HCT116 (cell line): Measurements from ENCODE around the gene ATRIP. TPM values are rescaled to one million over a fixed set of nuclear protein-coding genes. Genes with fewer than 3 reads are reported as not detected.
A peak's percentile ranks its signal among the peaks of the same experiment; 100 is the strongest.

ENCODE experiments used
- ATAC-seq: fragments of 200-7000 bp; cut with Tn5 transposase; 2 replicates; pipeline ENCODE4 v1.9.1; 2020; ENCODE audit warnings: mild to moderate bottlenecking, moderate library complexity
- BruUV-seq: library from RNA; stranded (reverse); fragments of 400-500 nt; replicated peaks from 2 replicates; lab custom pipeline; 2021; lab: Mats Ljungman, UMichigan
- CTCF ChIA-PET: fragments of 300-600 bp; sonication (Branson Sonifier 250); formaldehyde crosslinking; loops from one replicate; lab custom pipeline; 2021; ENCODE audit warnings: antibody characterized with exemption; lab: Charles Lee
- POLR2A ChIA-PET: fragments of 300-600, 350-600 bp; sonication (Branson Sonifier 250); formaldehyde crosslinking; loops from one replicate; lab custom pipeline; 2021; ENCODE audit warnings: antibody characterized with exemption; lab: Charles Lee
- RAD21 ChIA-PET, 2 experiments: fragments of 300-600 bp; sonication (Branson Sonifier 250); formaldehyde crosslinking; loops; one replicate each; lab custom pipeline; 2023; ENCODE audit warnings: low total read pairs in 2 of 2; ENCODE audit not compliant: uncharacterized antibody in 2 of 2, unreplicated experiment in 2 of 2, low non-redundant PET in 1 of 2; lab: Charles Lee
- DNase-seq: peaks from one replicate; pipeline ENCODE4 v3.0.0-alpha.2; 2010; ENCODE audit warnings: low read depth, low spot score
- H2AFZ ChIP-seq: fragments of 200-600 bp; shearing (Covaris generic), sonication (generic); 2 replicates; pipeline ENCODE4 v1.6.1; 2017; ENCODE audit warnings: low read depth, mixed run types, mixed read lengths, antibody characterized with exemption, low read length; ENCODE audit not compliant: poor library complexity, severe bottlenecking
- H3K27ac ChIP-seq: 2 replicates; pipeline ENCODE4 v1.5.1; 2012; ENCODE audit warnings: low read depth, low read length
- H3K27me3 ChIP-seq: fragments of 200-600 bp; sonication (generic); 2 replicates; pipeline ENCODE4 v1.6.1; 2016; ENCODE audit warnings: mixed run types, low read length, mixed read lengths; ENCODE audit not compliant: insufficient read depth
- H3K36me3 ChIP-seq, 2 experiments: fragments of 200-500 bp in 1 of 2; fragments of 200-600 bp in 1 of 2; sonication (Bioruptor generic) in 1 of 2; sonication (generic) in 1 of 2; 2 replicates each; pipeline versions ENCODE4 v1.5.1 to v1.6.1; 2014 to 2016; ENCODE audit warnings: low read length in 2 of 2, inconsistent platforms in 1 of 2, mixed read lengths in 1 of 2, mixed run types in 1 of 2; ENCODE audit not compliant: insufficient read depth in 2 of 2, control insufficient read depth in 1 of 2
- H3K4me1 ChIP-seq, 2 experiments: fragments of 200-600 bp in 1 of 2; sonication (generic) in 1 of 2; 2 replicates each; pipeline versions ENCODE4 v1.5.1 to v1.6.1; 2012 to 2017; ENCODE audit warnings: low read length in 2 of 2, inconsistent platforms in 1 of 2, mild to moderate bottlenecking in 1 of 2, mixed read lengths in 1 of 2, mixed run types in 1 of 2, moderate library complexity in 1 of 2; ENCODE audit not compliant: insufficient read depth in 2 of 2, control insufficient read depth in 1 of 2
- H3K4me2 ChIP-seq: fragments of 200-600 bp; sonication (generic); 2 replicates; pipeline ENCODE4 v1.6.1; 2017; ENCODE audit warnings: mixed run types, low read length, mixed read lengths
- H3K4me3 ChIP-seq, 2 experiments: fragments of 200-600 bp in 1 of 2; sonication (generic) in 1 of 2; replicated peaks in 1 of 2; 2 replicates each; pipeline ENCODE4 v1.5.1; 2011 to 2016; ENCODE audit warnings: low read length in 2 of 2, control low read depth in 1 of 2, low read depth in 1 of 2, mild to moderate bottlenecking in 1 of 2, mixed read lengths in 1 of 2, mixed run types in 1 of 2
- H3K79me2 ChIP-seq: fragments of 200-600 bp; sonication (generic); 2 replicates; pipeline ENCODE4 v1.6.1; 2017; ENCODE audit warnings: mild to moderate bottlenecking, mixed run types, low read length, moderate library complexity, mixed read lengths; ENCODE audit not compliant: insufficient read depth
- H3K9ac ChIP-seq: fragments of 200-600 bp; sonication (generic); 2 replicates; pipeline ENCODE4 v1.6.1; 2016; ENCODE audit warnings: low read length, mixed read lengths
- H3K9me2 ChIP-seq: fragments of 200-600 bp; sonication (generic), shearing (Covaris generic); 2 replicates; pipeline ENCODE4 v1.6.1; 2017; ENCODE audit warnings: mixed run types, mild to moderate bottlenecking, moderate library complexity; ENCODE audit not compliant: insufficient read depth
- H3K9me3 ChIP-seq, 2 experiments: fragments of 200-500 bp in 1 of 2; fragments of 200-600 bp in 1 of 2; sonication (Bioruptor generic) in 1 of 2; sonication (generic) in 1 of 2; 2 replicates each; pipeline ENCODE4 v1.6.1; 2014 to 2017; ENCODE audit warnings: low read length in 2 of 2, mixed read lengths in 2 of 2, inconsistent platforms in 1 of 2, low read depth in 1 of 2, mild to moderate bottlenecking in 1 of 2, mixed run types in 1 of 2, moderate library complexity in 1 of 2; ENCODE audit not compliant: control insufficient read depth in 1 of 2, insufficient read depth in 1 of 2
- H4K20me1 ChIP-seq: fragments of 200-600 bp; sonication (generic), shearing (Covaris generic); 2 replicates; pipeline ENCODE4 v1.6.1; 2017; ENCODE audit warnings: mixed run types, mild to moderate bottlenecking, moderate library complexity; ENCODE audit not compliant: insufficient read depth
- CBX3 ChIP-seq: IDR thresholded peaks from 2 replicates; pipeline ENCODE4 v1.6.1; 2012; ENCODE audit warnings: low read depth
- CEBPB ChIP-seq: IDR thresholded peaks from 2 replicates; pipeline ENCODE4 v1.6.1; 2012; ENCODE audit warnings: low read depth
- EZH2 ChIP-seq: fragments of 200-600 bp; sonication (generic); IDR thresholded peaks from 2 replicates; pipeline ENCODE4 v1.6.1; 2017; ENCODE audit warnings: antibody characterized with exemption, mixed run types
- POLR2AphosphoS5 ChIP-seq: IDR thresholded peaks from 2 replicates; pipeline ENCODE4 v1.6.1; 2011; ENCODE audit warnings: mild to moderate bottlenecking, low read depth, low read length, moderate library complexity
- REST ChIP-seq: IDR thresholded peaks from 2 replicates; pipeline ENCODE4 v1.6.1; 2012; ENCODE audit warnings: low read depth
- SIN3A ChIP-seq: IDR thresholded peaks from 2 replicates; pipeline ENCODE4 v1.6.1; 2012; ENCODE audit warnings: low read depth
- ZFX ChIP-seq: fragments of 450-650 bp; IDR thresholded peaks from 2 replicates; pipeline ENCODE4 v1.6.1; 2017
- ZNF274 ChIP-seq: fragments of 200-500 bp; sonication (Bioruptor generic); IDR thresholded peaks from 2 replicates; pipeline ENCODE4 v1.6.1; 2014; ENCODE audit warnings: mild to moderate bottlenecking, low read depth, low read length, inconsistent platforms
- intact Hi-C: fragments of 100-400 bp; cut with micrococcal nuclease; formaldehyde crosslinking; loops from 2 replicates; pipeline ENCODE4 v1.10.0; 2022
- total RNA-seq: library from RNA; stranded (reverse); gene quantifications from one replicate; pipeline ENCODE4 v1.2.1, GENCODE V29; 2021; ENCODE audit not compliant: unreplicated experiment

The ATRIP gene
- total RNA-seq, 1 experiment from 2014 or later: 15.6 TPM

- TF ChIP-seq SIN3A (no peak), EZH2 (no peak), CBX3 (no peak), ZFX (peak; percentile 37; the same call in 1 of the 2 replicates), ZNF274 (no peak)
Observed at GRCh38 chr3:48465531-48466378, 19.2 kb downstream of the ATRIP start (continued).

GRCh38 chr3:48466386-48467109 lies 20.0 kb downstream of the ATRIP start:
- Histone ChIP-seq H4K20me1 (no peaks in the 10 kb centered on the region), H3K9me3 (no peaks in the 10 kb centered on the region), H3K4me1 (peaks cover 18 to 35% of the 10 kb centered on the region in 2 experiments), H3K9ac (peak overlapping the region; percentile 82), H3K4me2 (peak overlapping the region; percentile 92), H3K9me2 (no peaks in the 10 kb centered on the region), H3K4me3 (peak overlapping the region; percentile 56 to 60), H3K27me3 (no peaks in the 10 kb centered on the region), H3K27ac (peak overlapping the region; percentile 98), H2AFZ (no peak overlapping the region), H3K36me3 (peaks cover 0 to 16% of the 10 kb centered on the region in 2 experiments; a peak in 1 of 4 replicates), H3K79me2 (peaks cover 46% of the 10 kb centered on the region)
- ChIA-PET POLR2A (interaction anchor here (1.5 kb wide), 1 partner anchor 20 kb away, joined by 5 read pairs; the partner anchor contains the start of gene ATRIP), RAD21 (no interaction called here), CTCF (interaction anchor here (3.3 kb wide), 1 partner anchor 83 kb away, joined by 19 read pairs; no protein-coding TSS in a partner anchor)
- DNase-seq: no peak
- TF ChIP-seq POLR2AphosphoS5: peak; percentile 1; the same call in 1 of the 2 replicates
- TF ChIP-seq REST: no peak
- TF ChIP-seq CBX3: no peak
- TF ChIP-seq ZFX: 0 out of 2 replicates have a peak, but pooled peaks have one; percentile 5
- no peak for TF ChIP-seq CEBPB
- TF ChIP-seq EZH2: no peak
- intact Hi-C loops: no loop called here
- BruUV-seq: TSS peak; percentile 58
- ATAC-seq: peak; percentile 21
